K562 (cell line): Measurements from ENCODE around the gene TRIO. TPM values are rescaled to one million over a fixed set of nuclear protein-coding genes. Genes with fewer than 3 reads are reported as not detected.

Experiments used
- ATAC-seq: fragments of 200-7000 bp; cut with Tn5 transposase; 3 replicates; pipeline ENCODE4 v1.9.1; 2020; ENCODE audit warnings: moderate library complexity
- BruUV-seq: library from RNA; stranded (reverse); fragments of 400-500 nt; replicated peaks from 2 replicates; lab custom pipeline; 2021; lab: Mats Ljungman, UMichigan
- CTCF ChIA-PET: fragments of 300-600 bp; formaldehyde crosslinking; extraction: SDS; loops from one replicate; lab custom pipeline; 2021; ENCODE audit warnings: low intra/inter-chr PET ratio; lab: Yijun Ruan, JAX
- POLR2A ChIA-PET: fragments of 300-600, 350-650 bp; sonication (Branson Sonifier 250); formaldehyde crosslinking; extraction: SDS; loops from one replicate; lab custom pipeline; 2021; ENCODE audit warnings: antibody characterized with exemption, inconsistent platforms; lab: Yijun Ruan, JAX
- DNase-seq, 4 experiments: peaks; one replicate each; pipeline versions ENCODE4 v3.0.0 to v3.0.0-alpha.2; 2011 to 2018; ENCODE audit warnings: low spot score in 3 of 4, mixed read lengths in 3 of 4; ENCODE audit errors: extremely low read depth in 1 of 4
- FAIRE-seq: peaks from 2 replicates; lab custom pipeline; 2011; peaks lifted over from hg19 to GRCh38; lab: Jason Lieb, UNC
- H2AFZ ChIP-seq: 2 replicates; pipeline ENCODE4 v1.6.0; 2011; ENCODE audit warnings: low read depth, low read length, control low read depth, inconsistent platforms
- H3K27ac ChIP-seq: fragments of 200-600 bp; 3 replicates; pipeline ENCODE4 v1.8.0; 2011; ENCODE audit warnings: low read depth, mild to moderate bottlenecking, control low read depth, inconsistent platforms, low read length, moderate library complexity, mixed read lengths; ENCODE audit errors: extremely low read depth
- H3K27me3 ChIP-seq, 2 experiments: fragments of 300-600 bp in 1 of 2; 2 replicates in 1 of 2; 3 replicates in 1 of 2; pipeline versions ENCODE4 v1.6.0 to v1.8.0; 2011; ENCODE audit warnings: inconsistent platforms in 2 of 2, low read length in 2 of 2, mild to moderate bottlenecking in 1 of 2, mixed read lengths in 1 of 2, moderate library complexity in 1 of 2; ENCODE audit not compliant: control insufficient read depth in 2 of 2, insufficient read depth in 2 of 2
- H3K36me3 ChIP-seq: fragments of 300-600 bp; 3 replicates; pipeline ENCODE4 v1.8.0; 2011; ENCODE audit warnings: mild to moderate bottlenecking, low read length, inconsistent platforms; ENCODE audit not compliant: control insufficient read depth, insufficient read depth
- H3K4me1 ChIP-seq, 2 experiments: fragments of 200-600 bp in 1 of 2; replicated peaks in 1 of 2; 2 replicates in 1 of 2; 3 replicates in 1 of 2; pipeline versions ENCODE4 v1.5.1 to v1.8.0; 2011; ENCODE audit warnings: inconsistent platforms in 2 of 2, low read length in 2 of 2, mild to moderate bottlenecking in 1 of 2, mixed read lengths in 1 of 2, moderate library complexity in 1 of 2; ENCODE audit not compliant: control insufficient read depth in 2 of 2, insufficient read depth in 2 of 2
- H3K4me2 ChIP-seq: 2 replicates; pipeline ENCODE4 v1.6.1; 2011; ENCODE audit warnings: low read length, control low read depth, inconsistent platforms, mixed read lengths; ENCODE audit not compliant: insufficient read depth
- H3K4me3 ChIP-seq: fragments of 200-600 bp; sonication (generic), shearing (Covaris generic); 2 replicates; pipeline ENCODE4 v1.5.1; 2016; ENCODE audit warnings: control low read depth, inconsistent platforms
- H3K79me2 ChIP-seq: fragments of 200-600 bp; 3 replicates; pipeline ENCODE4 v1.8.0; 2011; ENCODE audit warnings: low read length, inconsistent platforms; ENCODE audit not compliant: control insufficient read depth, insufficient read depth
- H3K9ac ChIP-seq, 2 experiments: 2 replicates each; pipeline versions ENCODE4 v1.6.0 to v1.6.1; 2011; ENCODE audit warnings: low read depth in 2 of 2, low read length in 2 of 2, control low read depth in 1 of 2, inconsistent platforms in 1 of 2, mild to moderate bottlenecking in 1 of 2, mixed read lengths in 1 of 2; ENCODE audit not compliant: insufficient read depth in 1 of 2
- H3K9me1 ChIP-seq: one replicate; pipeline ENCODE4 v1.6.0; 2011; ENCODE audit warnings: inconsistent platforms, mild to moderate bottlenecking, low read length, moderate library complexity; ENCODE audit not compliant: control insufficient read depth, insufficient read depth
- H3K9me3 ChIP-seq: replicated peaks from 2 replicates; pipeline ENCODE4 v1.5.1; 2011; ENCODE audit warnings: low read depth, low read length, inconsistent platforms; ENCODE audit not compliant: control insufficient read depth, insufficient read depth
- H4K20me1 ChIP-seq: replicated peaks from 2 replicates; pipeline ENCODE4 v1.6.1; 2011; ENCODE audit warnings: low read length, inconsistent platforms, mixed read lengths; ENCODE audit not compliant: control insufficient read depth, insufficient read depth
- CAMTA2 ChIP-seq: fragments of 250-450 bp; sonication (Bioruptor Pico); conservative IDR thresholded peaks from 2 replicates; pipeline ENCODE4 v1.5.1; 2022
- CBX8 ChIP-seq: fragments of 200-600 bp; sonication (generic); IDR thresholded peaks from 2 replicates; pipeline ENCODE4 v1.6.1; 2012; ENCODE audit warnings: borderline replicate concordance, mixed run types, low read depth, mild to moderate bottlenecking, moderate library complexity, mixed read lengths, low read length, control low read depth, inconsistent platforms; ENCODE audit not compliant: poor library complexity, severe bottlenecking; ENCODE audit errors: extremely low read depth
- EHMT2 ChIP-seq: fragments of 450-650 bp; IDR thresholded peaks from 2 replicates; pipeline ENCODE4 v1.6.1; 2018; ENCODE audit warnings: antibody characterized with exemption
- ETV6 ChIP-seq, 3 experiments: fragments of 150-350 bp in 1 of 3; sonication (generic) in 1 of 3; formaldehyde crosslinking in 1 of 3; IDR thresholded peaks; 2 replicates each; pipeline versions ENCODE4 v1.6.1 to v1.8.0; 2014 to 2022; ENCODE audit warnings: borderline replicate concordance in 2 of 3, low read depth in 2 of 3, antibody characterized with exemption in 1 of 3, low read length in 1 of 3, mild to moderate bottlenecking in 1 of 3, missing genetic modification reagents in 1 of 3
- KHSRP ChIP-seq: fragments of 450-650 bp; IDR thresholded peaks from 2 replicates; pipeline ENCODE4 v1.6.1; 2017
- KLF13 ChIP-seq: fragments of 450-650 bp; IDR thresholded peaks from 2 replicates; pipeline ENCODE4 v1.6.1; 2016; ENCODE audit warnings: missing genetic modification characterization, low read depth, mild to moderate bottlenecking, missing compliant biosample characterization, moderate library complexity, borderline replicate concordance
- NFRKB ChIP-seq: fragments of 450-650 bp; IDR thresholded peaks from 2 replicates; pipeline ENCODE4 v1.6.1; 2016; ENCODE audit warnings: low read depth
- PRPF4 ChIP-seq: fragments of 200-400 bp; formaldehyde crosslinking; IDR thresholded peaks from one replicate; pipeline ENCODE4 v1.6.1; 2017; ENCODE audit warnings: low read length, low read depth, mild to moderate bottlenecking; ENCODE audit not compliant: insufficient read depth, poor library complexity, severe bottlenecking
- SMARCB1 ChIP-seq: IDR thresholded peaks from 2 replicates; pipeline ENCODE4 v1.6.1; 2011; ENCODE audit warnings: improper control_type of control experiment, low read depth; ENCODE audit not compliant: insufficient read length
- TFAM ChIP-seq: fragments of 250-450 bp; sonication (Bioruptor Pico); conservative IDR thresholded peaks from 2 replicates; pipeline ENCODE4 v1.5.0; 2021; ENCODE audit warnings: mild to moderate bottlenecking, moderate library complexity
- TFAP4 ChIP-seq: sonication (generic); formaldehyde crosslinking; IDR thresholded peaks from 2 replicates; pipeline ENCODE4 v1.8.0; 2022; ENCODE audit warnings: missing genetic modification reagents, mild to moderate bottlenecking, moderate library complexity, borderline replicate concordance
- ZNF311 ChIP-seq: fragments of 250-450 bp; sonication (Bioruptor Pico); IDR thresholded peaks from 2 replicates; pipeline ENCODE4 v1.4.0; 2020; ENCODE audit warnings: mild to moderate bottlenecking, moderate library complexity
- ZNF77 ChIP-seq: fragments of 250-450 bp; sonication (Bioruptor Pico); IDR thresholded peaks from 2 replicates; pipeline ENCODE4 v1.5.0; 2020
- WGBS: fragments of 100-300 bp; shearing (Covaris generic); methylation state at CpG from one replicate; pipeline ENCODE4 v1.1.6; 2016; ENCODE audit warnings: low coverage, mixed read lengths; ENCODE audit not compliant: insufficient coverage; ENCODE audit errors: missing lambda C conversion rate; 5-methylcytosine and 5-hydroxymethylcytosine counted together
- in situ Hi-C: fragments of 300-500 bp; cut with MboI; formaldehyde crosslinking; loops from 4 replicates; pipeline ENCODE4 v1.15.0; 2018; ENCODE audit warnings: inconsistent platforms, mixed read lengths
- intact Hi-C: fragments of 100-400 bp; cut with micrococcal nuclease; formaldehyde crosslinking; loops from 2 replicates; pipeline ENCODE4 v1.14.2; 2022
- polyA plus RNA-seq, 8 experiments: library from polyadenylated mRNA; depleted of rRNA in 4 of 8; stranded (reverse) in 5 of 8; unstranded in 3 of 8; fragments of >200 nt; fragmentation: Nextera tagmentation in 2 of 8; fragmentation: Illumina TruSeq in 1 of 8; extraction: Ambion mirVana in 2 of 8; extraction: Trizol in 1 of 8; gene quantifications; 2 replicates each; pipeline versions ENCODE4 v1.2.1 to v1.2.3, GENCODE V29; 2011 to 2014; ENCODE audit warnings: inconsistent platforms in 1 of 8, missing spikeins in 1 of 8
- total RNA-seq, 7 experiments: library from RNA; depleted of rRNA in 6 of 7; stranded (reverse); fragments of >200 nt in 6 of 7; fragmentation: Illumina TruSeq in 2 of 7; extraction: Trizol in 2 of 7; gene quantifications; 2 replicates each; pipeline versions ENCODE4 v1.2.1 to v1.2.3, GENCODE V29; 2011 to 2021; ENCODE audit warnings: low replicate concordance in 1 of 7
- TF ChIP-seq, protein P1 (sequence below): sonication (generic); formaldehyde crosslinking; IDR thresholded peaks from 2 replicates; pipeline ENCODE4 v1.8.1; 2022; ENCODE audit warnings: missing genetic modification reagents
- TF ChIP-seq, protein P2 (sequence below): sonication (generic); formaldehyde crosslinking; IDR thresholded peaks from 2 replicates; pipeline ENCODE4 v1.8.1; 2023; ENCODE audit warnings: mild to moderate bottlenecking, missing genetic modification reagents
- TF ChIP-seq, protein P3 (sequence below): fragments of 450-650 bp; IDR thresholded peaks from one replicate; pipeline ENCODE4 v1.6.1; 2018; ENCODE audit warnings: mild to moderate bottlenecking, moderate library complexity; ENCODE audit not compliant: partially characterized antibody

The TRIO gene
- total and polyA plus RNA-seq, 9 of the 15 experiments (the other 6 are each of a cell fraction or from before 2014, with no cell fraction given): 0.24 to 5.0 (median 1.1) TPM

GRCh38 chr5:14464671-14465070 is 321.5 kb downstream of the TRIO start (continued):
- no peak for TF ChIP-seq CBX8
- TF ChIP-seq ZNF77 (CRISPR knock-in tag): no peak
- no peak for TF ChIP-seq ETV6 (IDR thresholded peaks at IDR 0.05; ENCODE audit: borderline replicate concordance in 1 of 2, low read depth in 2 of 2, low read length in 1 of 2)
- no peak for TF ChIP-seq ETV6 (CRISPR knock-in tag; IDR thresholded peaks at IDR 0.05; ENCODE audit: borderline replicate concordance)
- no peak for TF ChIP-seq KHSRP
- TF ChIP-seq TFAP4 (CRISPR knock-in tag): no peak
- TF ChIP-seq TFAM (CRISPR knock-in tag): no peak

- Histone ChIP-seq H3K27me3 (peaks cover 11 to 33% of the 10 kb centered on the region in 2 experiments), H3K79me2 (no peaks in the 10 kb centered on the region), H3K36me3 (no peaks in the 10 kb centered on the region), H3K27ac (no peak overlapping the region), H3K9ac (no peak overlapping the region), H2AFZ (no peak overlapping the region), H3K4me1 (0 out of 5 replicates have a peak, but pooled peaks cover 0 to 3% of the 10 kb centered on the region in 2 experiments), H3K9me3 (no peaks in the 10 kb centered on the region), H3K9me1 (no peaks in the 10 kb centered on the region), H3K4me2 (no peak overlapping the region)
- POLR2A ChIA-PET: no interaction called here
- CTCF ChIA-PET: no interaction called here
- DNase-seq (no peak), FAIRE-seq (no peak), ATAC-seq (no peak)
- 16% methylated on average over 4 of the region's 4 CpGs for WGBS
- no TSS peak for BruUV-seq
- in situ Hi-C loops: no loop called here
- TF ChIP-seq CAMTA2 (no peak), PRPF4 (no peak), ZNF311 (no peak), EHMT2 (no peak), NFRKB (no peak), KLF13 (tag) (no peak), SMARCB1 (no peak)
- TF ChIP-seq, protein P1, sequence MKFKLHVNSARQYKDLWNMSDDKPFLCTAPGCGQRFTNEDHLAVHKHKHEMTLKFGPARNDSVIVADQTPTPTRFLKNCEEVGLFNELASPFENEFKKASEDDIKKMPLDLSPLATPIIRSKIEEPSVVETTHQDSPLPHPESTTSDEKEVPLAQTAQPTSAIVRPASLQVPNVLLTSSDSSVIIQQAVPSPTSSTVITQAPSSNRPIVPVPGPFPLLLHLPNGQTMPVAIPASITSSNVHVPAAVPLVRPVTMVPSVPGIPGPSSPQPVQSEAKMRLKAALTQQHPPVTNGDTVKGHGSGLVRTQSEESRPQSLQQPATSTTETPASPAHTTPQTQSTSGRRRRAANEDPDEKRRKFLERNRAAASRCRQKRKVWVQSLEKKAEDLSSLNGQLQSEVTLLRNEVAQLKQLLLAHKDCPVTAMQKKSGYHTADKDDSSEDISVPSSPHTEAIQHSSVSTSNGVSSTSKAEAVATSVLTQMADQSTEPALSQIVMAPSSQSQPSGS: no peak
- TF ChIP-seq, protein P2, sequence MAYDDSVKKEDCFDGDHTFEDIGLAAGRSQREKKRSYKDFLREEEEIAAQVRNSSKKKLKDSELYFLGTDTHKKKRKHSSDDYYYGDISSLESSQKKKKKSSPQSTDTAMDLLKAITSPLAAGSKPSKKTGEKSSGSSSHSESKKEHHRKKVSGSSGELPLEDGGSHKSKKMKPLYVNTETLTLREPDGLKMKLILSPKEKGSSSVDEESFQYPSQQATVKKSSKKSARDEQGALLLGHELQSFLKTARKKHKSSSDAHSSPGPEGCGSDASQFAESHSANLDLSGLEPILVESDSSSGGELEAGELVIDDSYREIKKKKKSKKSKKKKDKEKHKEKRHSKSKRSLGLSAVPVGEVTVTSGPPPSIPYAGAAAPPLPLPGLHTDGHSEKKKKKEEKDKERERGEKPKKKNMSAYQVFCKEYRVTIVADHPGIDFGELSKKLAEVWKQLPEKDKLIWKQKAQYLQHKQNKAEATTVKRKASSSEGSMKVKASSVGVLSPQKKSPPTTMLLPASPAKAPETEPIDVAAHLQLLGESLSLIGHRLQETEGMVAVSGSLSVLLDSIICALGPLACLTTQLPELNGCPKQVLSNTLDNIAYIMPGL (CRISPR knock-in tag): no peak
- TF ChIP-seq, protein P3, sequence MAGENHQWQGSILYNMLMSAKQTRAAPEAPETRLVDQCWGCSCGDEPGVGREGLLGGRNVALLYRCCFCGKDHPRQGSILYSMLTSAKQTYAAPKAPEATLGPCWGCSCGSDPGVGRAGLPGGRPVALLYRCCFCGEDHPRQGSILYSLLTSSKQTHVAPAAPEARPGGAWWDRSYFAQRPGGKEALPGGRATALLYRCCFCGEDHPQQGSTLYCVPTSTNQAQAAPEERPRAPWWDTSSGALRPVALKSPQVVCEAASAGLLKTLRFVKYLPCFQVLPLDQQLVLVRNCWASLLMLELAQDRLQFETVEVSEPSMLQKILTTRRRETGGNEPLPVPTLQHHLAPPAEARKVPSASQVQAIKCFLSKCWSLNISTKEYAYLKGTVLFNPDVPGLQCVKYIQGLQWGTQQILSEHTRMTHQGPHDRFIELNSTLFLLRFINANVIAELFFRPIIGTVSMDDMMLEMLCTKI: no peak
- TF ChIP-seq, all 486 proteins: peak for 0
- Histone ChIP-seq H3K4me3 (no peak overlapping the region), H4K20me1 (no peaks in the 10 kb centered on the region)
- intact Hi-C loops: no loop called here
Observed at GRCh38 chr5:14465116-14465515, 322.0 kb downstream of the TRIO start.
